ENCODE measurements around the gene LIN7B.

Gene LIN7B

DNA sequence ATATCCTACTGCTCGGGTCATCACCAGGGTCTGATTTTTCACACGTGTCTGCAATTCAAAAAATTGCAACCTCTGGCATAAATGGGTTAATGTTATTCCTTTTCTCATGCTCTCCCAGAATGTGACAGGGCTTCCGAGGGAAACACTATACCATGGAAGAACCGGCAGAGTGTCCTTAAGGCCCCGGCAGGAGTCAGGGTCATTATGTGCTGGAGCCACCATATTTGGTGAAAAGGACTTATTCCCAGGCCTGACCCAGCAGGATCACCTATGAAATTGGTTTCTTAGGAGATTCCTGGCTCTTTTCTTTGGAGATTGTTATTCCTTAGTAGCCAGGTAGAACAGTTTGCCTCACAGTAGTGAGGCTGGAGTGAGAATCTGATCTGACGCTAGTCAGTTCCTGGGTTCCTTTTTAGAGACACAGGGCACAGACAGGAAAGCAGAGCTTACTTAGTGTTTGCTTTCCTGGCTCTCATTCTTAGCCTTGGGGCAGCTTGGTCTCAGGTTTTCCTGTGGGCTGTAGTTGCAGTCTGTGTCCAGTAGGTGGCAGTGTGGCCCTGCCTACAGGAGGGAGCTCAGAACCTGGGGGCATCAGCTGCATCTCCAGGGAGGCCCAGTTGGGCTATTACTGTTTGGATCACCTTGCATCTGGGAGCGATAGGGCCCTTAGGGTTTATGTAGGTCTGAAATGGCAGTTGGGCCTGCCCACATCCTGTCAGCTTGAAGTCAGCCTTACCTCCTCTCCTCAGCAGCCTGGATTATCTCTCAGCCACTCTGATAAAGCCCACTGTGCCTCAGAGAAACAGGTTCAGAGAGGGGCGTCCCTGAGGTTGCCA, 16.5 kb upstream of the LIN7B start:
- DNase-seq, result peak; percentile 61

DNA sequence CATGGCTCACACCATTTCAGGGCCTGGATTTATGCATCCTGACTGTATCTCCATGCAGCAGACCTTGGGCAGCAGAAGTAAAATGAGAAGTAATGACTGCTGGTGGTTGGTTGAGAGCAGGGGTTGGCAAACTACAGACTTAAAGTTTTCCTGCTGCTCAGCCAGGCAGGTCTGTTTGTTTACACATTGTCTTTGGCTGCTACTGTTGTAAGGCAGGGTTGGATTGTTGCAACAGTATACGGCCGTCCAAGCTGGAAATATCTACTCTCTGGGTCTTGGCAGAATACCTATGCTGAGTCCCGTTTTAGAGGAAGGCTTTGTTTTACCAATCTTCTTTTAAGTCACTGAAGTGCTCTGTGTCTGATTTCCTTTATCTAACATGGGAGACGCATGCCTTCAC, 15.4 kb upstream of the LIN7B start:
- no peak for DNase-seq

DNA sequence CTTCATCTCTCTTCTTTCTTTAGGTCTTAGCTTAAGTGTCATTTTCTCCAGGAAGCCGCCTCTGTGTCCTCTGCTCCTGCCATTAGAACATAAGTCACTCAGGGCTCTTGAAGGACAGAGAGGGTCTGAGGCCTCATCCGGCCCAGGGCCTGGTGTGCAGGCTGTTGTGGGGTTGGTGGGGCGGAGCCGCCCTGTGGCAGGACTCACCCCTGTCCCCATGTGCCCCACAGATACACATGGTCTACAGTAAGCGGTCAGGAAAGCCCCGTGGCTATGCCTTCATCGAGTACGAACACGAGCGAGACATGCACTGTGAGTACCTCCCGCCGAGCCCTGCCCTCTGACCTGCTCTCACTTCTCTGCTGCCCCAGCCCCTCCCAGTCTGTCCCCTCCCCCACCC, 13.0 kb upstream of the LIN7B start:
- DNase-seq, result no peak

DNA sequence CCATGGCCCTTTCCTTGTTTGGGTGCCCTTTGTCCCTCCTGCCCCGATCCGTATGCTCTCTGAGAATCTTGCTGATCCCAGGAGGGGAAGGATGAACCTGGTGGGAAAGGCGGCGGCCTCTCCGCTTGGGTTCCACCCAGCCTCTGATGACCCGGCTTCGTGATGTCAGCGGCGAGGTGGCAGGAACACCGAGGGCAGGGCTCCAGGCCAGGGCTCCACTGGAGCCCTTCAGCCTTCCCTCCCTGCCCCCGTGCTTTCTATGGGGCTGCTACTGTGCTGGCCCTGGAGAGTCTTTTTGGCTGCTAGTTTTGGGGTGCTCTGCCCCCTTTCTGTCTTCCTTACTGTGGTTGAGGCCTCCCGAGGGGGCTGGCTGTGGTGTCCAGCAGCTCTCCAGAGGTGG, 11.9 kb upstream of the LIN7B start:
- DNase-seq, result no peak

DNA sequence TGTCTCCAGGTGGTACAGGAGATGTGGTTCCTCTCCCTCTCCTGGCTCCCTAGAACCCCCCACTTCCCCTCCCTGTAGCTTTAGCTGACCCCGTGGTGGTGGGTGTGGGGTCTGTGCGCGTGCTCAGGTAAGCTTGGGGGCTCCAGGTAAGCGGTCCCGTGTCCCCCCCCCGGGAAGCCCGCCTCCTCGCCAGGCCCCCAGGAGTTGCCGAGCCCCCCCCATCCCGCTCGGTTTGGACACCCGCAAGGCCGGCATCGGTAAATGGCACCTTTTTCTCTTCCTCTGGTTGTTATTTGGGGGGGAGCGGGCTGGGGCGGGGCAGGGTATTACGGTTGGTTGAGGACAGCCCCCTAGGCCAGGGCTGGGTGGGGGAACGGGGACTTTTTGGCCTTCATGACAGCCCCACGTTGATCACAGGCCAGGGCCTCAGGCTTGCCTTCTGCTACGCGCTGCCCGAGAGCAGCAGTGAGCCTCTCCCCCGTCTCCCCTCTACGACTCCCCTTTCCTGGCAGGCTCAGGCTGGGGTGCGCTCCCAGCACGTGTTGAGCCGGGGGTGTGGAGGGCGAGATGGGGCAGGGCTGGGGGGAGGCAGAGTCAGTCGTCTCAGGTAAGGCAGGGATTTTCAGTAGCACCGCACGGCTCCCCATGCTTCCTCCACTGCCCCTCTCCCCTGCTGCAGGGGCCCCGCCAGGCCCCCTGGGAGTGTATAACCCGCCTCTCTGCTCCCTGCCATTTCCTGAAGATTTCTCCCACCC, 10.7 kb upstream of the LIN7B start:
- DNase-seq, result no peak

DNA sequence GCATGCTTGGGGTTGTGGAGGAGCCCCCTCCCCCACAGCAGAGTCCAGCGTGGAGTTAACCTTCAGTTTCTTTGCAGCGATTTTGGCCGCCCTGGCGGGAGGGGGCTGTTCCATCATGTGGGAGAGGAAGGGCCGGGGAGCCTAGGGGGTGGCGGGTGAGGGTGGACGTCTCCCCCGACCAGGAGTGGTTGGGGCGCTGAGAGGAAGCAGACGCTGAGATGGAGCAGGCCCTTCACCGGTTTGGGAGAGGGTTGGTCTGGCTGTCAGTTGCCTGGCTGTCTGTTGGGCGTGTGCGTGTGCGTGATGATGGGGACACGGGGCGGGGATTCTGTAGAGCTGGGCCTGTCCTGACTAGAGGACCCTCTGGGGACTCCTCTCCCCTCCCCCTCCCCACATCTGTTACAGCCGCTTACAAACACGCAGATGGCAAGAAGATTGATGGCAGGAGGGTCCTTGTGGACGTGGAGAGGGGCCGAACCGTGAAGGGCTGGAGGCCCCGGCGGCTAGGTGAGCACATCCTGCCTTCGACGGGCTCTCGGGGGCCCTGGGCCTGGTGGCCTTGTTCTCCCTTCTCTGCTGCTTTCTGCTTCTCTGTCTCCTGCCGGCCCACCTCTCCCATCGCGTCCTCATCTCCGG, 9.8 kb upstream of the LIN7B start:
- DNase-seq, result no peak

DNA sequence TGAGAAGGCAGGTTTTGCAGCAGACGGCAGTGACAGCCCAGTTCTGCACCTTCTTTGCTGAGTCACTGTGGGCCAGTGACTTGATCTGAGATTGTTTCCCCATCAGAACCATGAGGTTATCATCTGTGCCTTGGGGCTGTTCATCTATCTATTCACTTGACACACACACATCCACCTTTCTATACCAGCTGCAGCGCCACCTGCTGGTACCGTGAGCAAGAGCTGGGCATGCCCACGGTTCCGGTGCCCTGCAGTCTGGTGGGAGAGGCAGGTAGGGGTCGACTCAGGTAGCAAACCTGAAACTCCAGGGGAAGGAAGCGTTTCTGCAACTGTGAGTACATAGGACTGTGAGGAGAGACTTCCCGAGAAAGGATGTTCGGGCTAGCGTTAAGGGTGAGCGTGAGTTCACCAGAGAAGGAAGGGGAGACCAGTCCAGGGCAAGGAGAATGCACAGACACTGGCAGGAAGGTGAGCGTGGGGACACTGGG, 7.5 kb upstream of the LIN7B start:
- no peak for DNase-seq

DNA sequence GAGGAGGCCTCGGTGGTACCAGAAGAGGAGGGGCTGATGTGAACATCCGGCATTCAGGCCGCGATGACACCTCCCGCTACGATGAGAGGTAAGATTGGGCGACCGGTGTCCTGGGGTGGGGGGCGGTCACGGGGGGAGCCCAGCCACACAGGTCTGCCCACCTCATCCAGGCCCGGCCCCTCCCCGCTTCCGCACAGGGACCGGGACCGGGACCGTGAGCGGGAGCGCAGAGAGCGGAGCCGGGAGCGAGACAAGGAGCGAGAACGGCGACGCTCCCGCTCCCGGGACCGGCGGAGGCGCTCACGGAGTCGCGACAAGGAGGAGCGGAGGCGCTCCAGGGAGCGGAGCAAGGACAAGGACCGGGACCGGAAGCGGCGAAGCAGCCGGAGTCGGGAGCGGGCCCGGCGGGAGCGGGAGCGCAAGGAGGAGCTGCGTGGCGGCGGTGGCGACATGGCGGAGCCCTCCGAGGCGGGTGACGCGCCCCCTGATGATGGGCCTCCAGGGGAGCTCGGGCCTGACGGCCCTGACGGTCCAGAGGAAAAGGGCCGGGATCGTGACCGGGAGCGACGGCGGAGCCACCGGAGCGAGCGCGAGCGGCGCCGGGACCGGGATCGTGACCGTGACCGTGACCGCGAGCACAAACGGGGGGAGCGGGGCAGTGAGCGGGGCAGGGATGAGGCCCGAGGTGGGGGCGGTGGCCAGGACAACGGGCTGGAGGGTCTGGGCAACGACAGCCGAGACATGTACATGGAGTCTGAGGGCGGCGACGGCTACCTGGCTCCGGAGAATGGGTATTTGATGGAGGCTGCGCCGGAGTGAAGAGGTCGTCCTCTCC, 6.3 kb upstream of the LIN7B start:
- no peak for DNase-seq

DNA sequence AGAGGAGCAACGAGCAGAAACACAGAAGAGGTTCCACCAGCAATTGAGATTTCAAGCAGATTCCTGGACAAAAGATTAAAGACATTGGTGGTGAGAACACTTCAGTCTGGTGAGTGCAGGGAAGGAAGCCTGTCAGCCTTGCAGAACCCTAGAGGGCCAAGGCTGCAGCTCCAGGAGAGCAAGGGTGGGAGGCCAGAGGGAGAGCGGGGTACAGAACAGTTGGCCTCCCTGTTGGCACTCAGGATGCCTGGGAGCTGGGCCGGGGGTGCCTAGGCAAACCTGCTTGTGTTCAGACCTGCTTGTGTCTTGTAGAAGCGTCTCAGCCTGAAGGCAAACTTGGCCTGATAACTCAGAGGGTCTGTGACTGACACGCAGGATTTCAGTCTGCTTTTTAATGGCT, 5.1 kb upstream of the LIN7B start:
- DNase-seq, result no peak

DNA sequence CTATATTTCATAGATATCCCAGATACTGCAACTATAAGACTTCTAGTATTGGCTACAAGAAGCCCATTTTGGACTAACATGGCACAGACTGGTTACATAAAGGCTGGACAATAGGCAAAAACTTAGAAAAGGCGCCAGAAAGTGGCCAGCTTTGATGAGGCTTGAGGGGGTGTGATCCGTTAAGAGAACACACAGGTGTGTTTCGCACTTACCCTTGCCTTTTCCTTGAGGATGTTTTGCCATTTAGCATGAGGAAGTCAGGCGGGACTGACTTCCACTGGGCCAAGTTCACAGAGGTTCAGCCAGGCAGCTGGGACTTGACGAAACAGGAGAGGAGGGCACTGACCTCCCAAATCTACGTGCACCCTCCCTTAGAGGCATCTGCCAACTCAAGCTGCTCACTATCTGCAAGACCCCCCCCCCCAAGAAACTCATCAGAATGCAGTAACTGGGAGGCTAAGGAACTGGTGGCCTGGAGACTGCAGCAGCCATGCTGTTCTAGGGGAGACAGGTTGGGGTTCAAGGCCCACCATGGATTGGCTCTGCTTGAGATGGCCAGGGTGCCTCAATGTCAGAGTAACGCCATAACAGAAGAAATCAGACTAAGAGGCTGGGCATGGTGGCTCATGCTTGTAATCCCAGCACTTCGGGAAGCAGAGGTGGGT, 4.5 kb upstream of the LIN7B start:
- DNase-seq, result no peak

DNA sequence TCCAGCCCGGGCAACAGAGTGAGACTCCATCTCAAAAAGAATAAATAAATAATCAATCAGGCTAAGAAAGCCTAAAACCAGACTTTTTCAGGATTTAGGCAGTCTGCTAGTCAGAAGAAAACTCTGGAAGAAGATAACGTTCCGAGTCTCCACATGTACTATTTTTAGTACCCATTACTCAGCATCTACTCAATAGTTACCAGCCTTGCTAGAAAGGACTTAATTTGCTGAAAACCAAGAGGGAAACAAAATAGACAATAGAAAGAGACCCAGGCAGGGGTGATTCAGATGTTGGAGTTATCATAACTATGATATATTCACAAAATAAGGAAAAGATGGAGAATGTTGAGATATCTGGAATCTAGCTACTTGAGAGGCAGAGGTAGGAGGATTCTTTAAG, 3.6 kb upstream of the LIN7B start:
- DNase-seq, result no peak

DNA sequence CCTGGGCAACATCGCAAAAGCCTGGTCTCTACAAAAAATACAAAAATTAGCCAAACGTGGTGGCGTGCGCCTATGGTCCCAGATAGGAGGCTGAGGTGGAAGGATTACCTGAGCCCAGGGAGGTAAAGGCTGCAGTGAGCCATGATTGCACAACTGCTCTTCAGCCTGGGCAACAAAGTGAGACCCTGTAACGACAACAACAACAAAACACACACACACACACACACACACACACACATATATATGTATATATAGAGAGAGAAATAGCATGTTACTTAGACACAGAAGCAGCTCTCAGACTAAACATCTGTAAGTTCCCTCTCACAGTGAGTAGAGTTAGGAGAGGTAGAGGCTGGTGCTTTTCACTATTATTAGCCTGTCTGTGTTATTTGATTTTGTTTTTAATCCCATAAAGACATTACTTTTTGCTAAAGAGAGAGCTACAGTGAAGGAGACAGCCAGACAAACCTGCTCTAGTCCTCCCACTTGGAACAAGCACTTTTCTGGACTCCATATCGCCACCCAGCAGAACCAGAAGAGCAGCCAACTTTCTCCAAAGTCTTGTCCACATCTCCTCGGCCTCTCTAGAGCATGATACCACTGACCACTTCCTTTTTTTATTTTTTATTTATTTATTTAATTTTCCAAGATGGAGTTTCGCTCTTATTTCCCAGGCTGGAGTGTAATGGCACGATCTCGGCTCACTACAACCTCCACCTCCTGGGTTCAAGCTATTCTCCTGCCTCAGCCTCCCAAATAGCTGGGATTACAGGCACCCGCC, 2.8 kb upstream of the LIN7B start:
- DNase-seq, result no peak

DNA sequence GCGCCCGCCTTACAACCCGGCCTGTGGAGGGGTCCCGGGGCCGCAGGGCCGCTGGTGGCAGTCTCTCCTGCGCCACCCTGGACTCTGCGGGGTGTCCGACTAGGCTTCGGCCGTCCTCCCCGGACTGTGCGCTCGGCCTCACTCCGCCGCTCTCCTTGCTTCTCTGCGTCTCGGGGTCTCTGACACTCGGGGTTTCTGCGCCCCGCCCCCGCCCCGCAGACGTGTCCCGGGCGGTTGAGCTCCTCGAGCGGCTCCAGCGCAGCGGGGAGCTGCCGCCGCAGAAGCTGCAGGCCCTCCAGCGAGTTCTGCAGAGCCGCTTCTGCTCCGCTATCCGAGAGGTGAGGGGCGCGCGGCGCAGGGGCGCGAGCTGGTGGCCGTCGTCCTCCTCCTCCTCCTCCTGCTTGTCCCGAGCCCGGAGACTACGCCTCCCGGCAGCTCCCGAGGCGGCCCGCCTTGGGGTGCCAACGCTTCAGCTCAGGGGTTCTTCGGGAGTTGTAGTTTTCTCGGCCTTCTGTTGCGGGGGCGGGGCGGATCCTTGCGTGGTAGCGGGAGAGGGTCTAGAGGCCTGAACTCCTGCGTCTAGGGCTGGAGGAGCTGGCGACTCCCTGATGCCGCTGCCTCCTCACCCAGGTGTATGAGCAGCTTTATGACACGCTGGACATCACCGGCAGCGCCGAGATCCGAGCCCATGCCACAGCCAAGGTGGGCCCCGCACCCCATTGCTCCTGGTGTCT, 627 bp downstream of the LIN7B start:
- peak; percentile 16 for DNase-seq

DNA sequence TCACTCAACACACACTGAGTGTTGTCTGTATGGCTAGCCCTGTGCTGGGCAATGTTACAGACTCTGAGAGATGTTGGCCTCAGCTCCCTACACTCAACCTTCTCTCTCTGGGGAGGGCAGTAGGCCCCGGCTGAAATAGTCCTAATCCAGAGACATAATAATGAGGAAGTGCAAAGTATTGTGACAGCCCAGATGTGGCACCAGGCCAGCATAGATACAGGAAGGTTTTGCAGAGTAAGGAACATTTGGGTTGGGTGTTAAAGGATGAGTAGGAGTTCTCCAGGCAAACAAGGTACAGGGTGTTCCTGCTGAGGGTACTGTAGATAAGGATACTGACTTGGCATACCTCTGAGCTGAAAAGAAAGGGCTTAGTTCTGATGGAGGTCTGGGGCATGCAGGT, 2.4 kb downstream of the LIN7B start:
- DNase-seq, result no peak

DNA sequence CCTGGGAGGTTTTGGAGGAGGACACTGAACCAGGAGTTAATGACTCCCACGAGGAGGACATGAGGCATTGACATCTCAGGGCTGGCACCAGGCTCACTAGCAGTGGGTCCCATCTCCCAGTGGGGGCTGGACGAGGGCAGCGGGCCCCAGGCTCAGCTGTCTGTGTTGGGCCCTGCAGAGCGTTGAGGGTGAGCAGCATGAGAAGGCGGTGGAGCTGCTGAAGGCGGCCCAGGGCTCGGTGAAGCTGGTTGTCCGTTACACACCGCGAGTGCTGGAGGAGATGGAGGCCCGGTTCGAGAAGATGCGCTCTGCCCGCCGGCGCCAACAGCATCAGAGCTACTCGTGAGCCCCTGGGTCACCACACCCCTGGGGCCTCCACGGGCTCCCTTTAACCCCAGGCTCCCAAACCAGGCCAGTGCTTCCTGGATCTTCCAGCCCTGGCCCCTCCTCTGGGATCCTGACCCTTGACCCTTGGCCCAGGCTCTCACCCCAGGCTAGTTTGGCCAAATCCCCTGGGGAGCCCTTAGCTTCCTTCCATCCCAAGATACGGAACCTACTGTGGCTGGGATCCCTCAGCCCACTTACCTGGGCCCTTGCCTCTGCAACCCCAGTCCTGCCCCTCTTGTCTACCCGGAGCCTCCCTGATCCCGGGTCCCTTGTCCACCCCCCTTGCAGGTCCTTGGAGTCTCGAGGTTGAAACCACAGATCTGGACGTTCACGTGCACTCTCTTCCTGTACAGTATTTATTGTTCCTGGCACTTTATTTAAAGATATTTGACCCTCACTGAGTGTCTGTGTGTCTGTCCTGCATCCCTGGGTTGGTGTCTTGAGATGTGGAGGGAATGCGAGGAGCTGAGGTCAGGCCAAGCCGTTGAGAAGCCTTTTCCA, 3.8 kb downstream of the LIN7B start:
- no peak for DNase-seq

DNA sequence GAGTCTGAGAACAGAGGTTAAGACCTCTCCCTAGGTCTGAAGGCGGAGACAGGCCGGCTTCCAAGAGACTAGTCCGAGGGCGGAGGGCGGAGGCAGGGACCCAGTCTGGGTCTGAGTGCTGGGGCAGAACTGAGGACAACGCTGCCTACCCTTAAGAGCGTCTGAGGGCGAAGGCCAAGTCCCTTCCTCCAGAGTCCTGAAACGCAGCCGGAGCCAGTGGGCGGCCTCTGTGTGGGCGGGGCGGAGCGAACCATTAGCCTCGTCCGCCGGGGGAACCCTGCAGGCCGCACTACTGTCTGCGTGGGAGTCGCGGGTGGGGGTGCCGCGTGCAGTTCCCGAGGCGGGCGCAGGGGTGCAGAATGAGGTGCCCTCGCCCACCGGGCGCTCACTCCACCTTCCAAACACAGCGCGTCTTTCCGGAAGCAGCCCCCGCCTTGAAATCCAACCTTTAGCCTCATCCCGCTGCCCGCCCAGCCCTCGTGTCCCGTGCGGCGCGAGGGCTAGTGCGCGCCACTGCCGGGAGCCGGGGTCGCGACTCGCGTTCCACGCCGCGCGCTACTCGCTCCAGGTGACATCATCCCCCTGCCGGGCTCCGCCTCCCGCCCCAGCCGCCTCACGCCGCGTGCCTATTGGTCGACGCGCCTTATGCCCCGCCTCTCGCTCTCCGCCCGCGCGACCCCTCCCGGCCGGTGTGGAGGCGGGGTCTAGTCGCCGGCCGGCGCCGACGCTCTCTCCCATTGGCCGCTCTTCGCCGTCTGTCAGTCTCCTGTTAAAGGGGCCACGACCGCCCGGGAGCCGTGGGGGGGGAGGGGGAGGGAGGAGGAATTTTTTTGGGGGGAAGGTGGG, 4.6 kb downstream of the LIN7B start, which contains the start of gene C19orf73:
Gene C19orf73, minus strand, starts transcription at position 579 of the 846 bp plus-strand sequence. Its CDS starts 121 bp downstream, at position 458.
- peak; percentile 91 for DNase-seq

DNA sequence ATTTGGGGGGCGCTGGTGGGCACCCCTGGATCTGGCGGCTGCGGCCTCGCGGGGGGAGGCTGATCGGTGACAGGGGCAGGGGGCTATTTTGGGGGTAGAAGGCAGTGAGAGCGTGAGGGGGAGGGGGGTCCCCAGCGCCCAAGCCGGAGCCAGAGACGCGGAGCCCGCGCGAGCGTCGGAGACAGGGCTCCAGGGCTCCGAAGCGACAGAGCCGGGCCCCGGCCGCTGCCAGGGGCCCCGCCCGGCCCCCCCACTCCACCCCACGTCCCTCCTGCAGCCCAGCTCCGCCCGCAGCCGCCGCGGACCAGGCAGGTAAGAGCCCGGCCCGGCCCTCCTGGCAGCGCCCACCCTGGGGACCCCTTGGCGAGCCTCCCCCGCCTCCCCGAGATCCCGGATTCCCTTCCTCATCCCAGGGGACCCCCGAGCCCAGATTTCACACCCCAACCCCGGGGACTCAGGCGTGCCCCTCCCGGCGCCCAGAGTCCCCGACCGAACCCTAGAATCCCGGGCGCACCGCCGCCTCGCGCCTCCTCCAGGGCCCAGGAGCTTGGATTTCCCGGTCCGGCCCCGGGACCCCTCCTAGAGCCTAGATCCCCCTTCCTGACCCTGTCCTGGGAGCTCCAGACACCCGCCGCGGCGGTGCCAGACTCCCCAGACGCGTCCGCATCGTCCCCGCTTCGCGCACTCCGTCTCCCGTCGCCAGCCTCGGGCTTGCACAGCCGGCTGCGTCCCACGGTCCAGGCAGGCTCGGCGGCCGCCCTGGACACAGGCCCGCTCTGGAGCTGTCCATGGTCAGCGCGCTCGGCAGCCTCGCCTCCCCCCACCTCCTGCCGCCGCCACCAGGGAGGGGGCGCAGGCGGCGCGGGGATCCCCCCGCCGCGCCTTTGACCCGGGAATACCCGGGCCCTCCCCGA, 5.5 kb downstream of the LIN7B start, which contains the start of gene PPFIA3:
Gene PPFIA3, plus strand, starts transcription at position 134 of the 914 bp plus-strand sequence. CDS start 8,330 bp downstream, outside the sequence.
- DNase-seq, result no peak

Measured in NCI-H1092 treated with DMSO at 0.1 percent for 48 hours (cell line).